ENCODE data around the gene SGPP2. TPM values are rescaled to one million over a fixed set of nuclear protein-coding genes. Genes with fewer than 3 reads are reported as not detected.
"Not testable (repeated sequence)": the region's sequence is repeated elsewhere in the genome, so short reads cannot be mapped to it uniquely, and the experiment has no call there.

The SGPP2 gene
- total RNA-seq, 5 donors from 2014 or later (not counting 1 experiment from before 2014, with no cell fraction given), result 2.2 to 4.0 (median 3.3) TPM

- Histone ChIP-seq H3K9me3 (no peaks in the 10 kb centered on the region), H3K4me1 (ENCODE audit: control insufficient read depth in 1 of 2, extremely low read depth in 1 of 2, insufficient read depth in 2 of 2, low read length in 2 of 2) (no peaks in the 10 kb centered on the region), H3K27ac (ENCODE audit: low read length) (no peak overlapping the region), H3K36me3 (ENCODE audit: control insufficient read depth in 2 of 2, extremely low read depth in 1 of 2, insufficient read depth in 1 of 2, low read length in 1 of 2) (no peaks in the 10 kb centered on the region), H3K27me3 (replicated peaks in 1 of 2; ENCODE audit: control insufficient read depth in 2 of 2, extremely low read depth in 1 of 2, insufficient read depth in 2 of 2, low read length in 1 of 2) (no peaks in the 10 kb centered on the region), H3K4me3 (ENCODE audit: control insufficient read depth in 1 of 2, extremely low read depth in 1 of 2, low read length in 1 of 2) (no peak overlapping the region)
- peaks cover 1 to 9% (median 8%) of the 10 kb centered on the region in 3 donors for H3K9me3 Mint-ChIP-seq
- WGBS (ENCODE audit: insufficient coverage), result 93% methylated on average over 3 of the region's 9 CpGs
- ChIA-PET POLR2A (no interaction called here), CTCF (no interaction called here)
- peaks cover 0 to 9% (median 0%) of the 10 kb centered on the region in 3 donors for H3K4me1 Mint-ChIP-seq
- no peak for ATAC-seq (replicated peaks in 1 of 4)
- no peak overlapping the region for H3K27ac Mint-ChIP-seq
- H3K27me3 Mint-ChIP-seq, result peaks cover 0 to 3% of the 10 kb centered on the region in 2 donors
- DNase-seq, result no peak
- H3K36me3 Mint-ChIP-seq, result peaks cover 7% of the 10 kb centered on the region
- no peak overlapping the region for H3K4me3 Mint-ChIP-seq
Measured at GRCh38 chr2:222433332-222434173, 9.2 kb downstream of the SGPP2 start.

GRCh38 chr2:222434204-222434603, 9.9 kb downstream of the SGPP2 start:
- Histone ChIP-seq H3K27ac (ENCODE audit: low read length) (no peak overlapping the region), H3K36me3 (ENCODE audit: control insufficient read depth in 2 of 2, extremely low read depth in 1 of 2, insufficient read depth in 1 of 2, low read length in 1 of 2) (no peaks in the 10 kb centered on the region), H3K27me3 (replicated peaks in 1 of 2; ENCODE audit: control insufficient read depth in 2 of 2, extremely low read depth in 1 of 2, insufficient read depth in 2 of 2, low read length in 1 of 2) (no peaks in the 10 kb centered on the region), H3K9me3 (no peaks in the 10 kb centered on the region), H3K4me1 (ENCODE audit: control insufficient read depth in 1 of 2, extremely low read depth in 1 of 2, insufficient read depth in 2 of 2, low read length in 2 of 2) (no peaks in the 10 kb centered on the region), H3K4me3 (ENCODE audit: control insufficient read depth in 1 of 2, extremely low read depth in 1 of 2, low read length in 1 of 2) (no peak overlapping the region)
- H3K4me1 Mint-ChIP-seq, result peaks cover 0 to 9% (median 0%) of the 10 kb centered on the region in 3 donors
- no peak overlapping the region for H3K4me3 Mint-ChIP-seq
- ChIA-PET CTCF (no interaction called here), POLR2A (no interaction called here)
- WGBS (ENCODE audit: insufficient coverage), result no CpG with 5 or more reads among the region's 4 CpGs
- peaks cover 0 to 9% (median 8%) of the 10 kb centered on the region in 3 donors for H3K9me3 Mint-ChIP-seq
- H3K36me3 Mint-ChIP-seq, result peaks cover 7% of the 10 kb centered on the region
- no peak overlapping the region for H3K27ac Mint-ChIP-seq
- ATAC-seq (replicated peaks in 1 of 4), result no peak
- H3K27me3 Mint-ChIP-seq, result peaks cover 0 to 3% of the 10 kb centered on the region in 2 donors
- DNase-seq, result no peak

- POLR2A ChIA-PET; H3K27ac Mint-ChIP-seq; DNase-seq; H3K9me3 ChIP-seq; H3K4me1 Mint-ChIP-seq; H3K27me3 ChIP-seq (replicated peaks in 1 of 2; ENCODE audit: control insufficient read depth in 2 of 2, extremely low read depth in 1 of 2, insufficient read depth in 2 of 2, low read length in 1 of 2); CTCF ChIA-PET; H3K9me3 Mint-ChIP-seq; H3K4me1 ChIP-seq (ENCODE audit: control insufficient read depth in 1 of 2, extremely low read depth in 1 of 2, insufficient read depth in 2 of 2, low read length in 2 of 2); H3K36me3 ChIP-seq (ENCODE audit: control insufficient read depth in 2 of 2, extremely low read depth in 1 of 2, insufficient read depth in 1 of 2, low read length in 1 of 2); H3K27me3 Mint-ChIP-seq; H3K4me3 ChIP-seq (ENCODE audit: control insufficient read depth in 1 of 2, extremely low read depth in 1 of 2, low read length in 1 of 2); H3K27ac ChIP-seq (ENCODE audit: low read length); H3K36me3 Mint-ChIP-seq; H3K4me3 Mint-ChIP-seq; ATAC-seq (replicated peaks in 1 of 4): not testable (repeated sequence)
- 71% methylated on average over 1 of the region's 6 CpGs for WGBS (ENCODE audit: insufficient coverage)
Measured at GRCh38 chr2:222435400-222436039, 11.2 kb downstream of the SGPP2 start.

- H3K4me1 Mint-ChIP-seq, result peaks cover 0 to 9% (median 0%) of the 10 kb centered on the region in 3 donors
- no peaks in the 10 kb centered on the region for H3K36me3 ChIP-seq (ENCODE audit: control insufficient read depth in 2 of 2, extremely low read depth in 1 of 2, insufficient read depth in 1 of 2, low read length in 1 of 2)
- H3K4me3 Mint-ChIP-seq, result no peak overlapping the region
- H3K36me3 Mint-ChIP-seq, result peaks cover 3% of the 10 kb centered on the region
- ChIA-PET POLR2A (no interaction called here), CTCF (no interaction called here)
- WGBS (ENCODE audit: insufficient coverage), result no CpG with 5 or more reads among the region's 2 CpGs
- H3K27me3 ChIP-seq (replicated peaks in 1 of 2; ENCODE audit: control insufficient read depth in 2 of 2, extremely low read depth in 1 of 2, insufficient read depth in 2 of 2, low read length in 1 of 2), result peaks cover 0 to 2% of the 10 kb centered on the region in 2 experiments
- no peaks in the 10 kb centered on the region for H3K4me1 ChIP-seq (ENCODE audit: control insufficient read depth in 1 of 2, extremely low read depth in 1 of 2, insufficient read depth in 2 of 2, low read length in 2 of 2)
- H3K27ac ChIP-seq (ENCODE audit: low read length), result no peak overlapping the region
- H3K27ac Mint-ChIP-seq, result no peak overlapping the region
- peaks cover 0 to 5% (median 0%) of the 10 kb centered on the region in 3 donors for H3K9me3 Mint-ChIP-seq
- H3K4me3 ChIP-seq (ENCODE audit: control insufficient read depth in 1 of 2, extremely low read depth in 1 of 2, low read length in 1 of 2), result no peak overlapping the region
- no peak for DNase-seq
- H3K27me3 Mint-ChIP-seq, result peaks cover 0 to 3% of the 10 kb centered on the region in 2 donors
- H3K9me3 ChIP-seq, result no peaks in the 10 kb centered on the region
- ATAC-seq (replicated peaks in 1 of 4), result no peak
Measured at GRCh38 chr2:222436040-222436413, 11.7 kb downstream of the SGPP2 start.

- ChIA-PET POLR2A (no interaction called here), CTCF (no interaction called here)
- no peak overlapping the region for H3K27ac ChIP-seq (ENCODE audit: low read length)
- Mint-ChIP-seq H3K4me3 (no peak overlapping the region), H3K27ac (no peak overlapping the region), H3K4me1 (no peaks in the 10 kb centered on the region), H3K9me3 (peaks cover 0 to 5% (median 0%) of the 10 kb centered on the region in 3 donors), H3K36me3 (peaks cover 3% of the 10 kb centered on the region), H3K27me3 (peaks cover 2 to 7% of the 10 kb centered on the region in 2 donors)
- H3K9me3 ChIP-seq, result no peaks in the 10 kb centered on the region
- H3K4me3 ChIP-seq (ENCODE audit: control insufficient read depth in 1 of 2, extremely low read depth in 1 of 2, low read length in 1 of 2), result no peak overlapping the region
- ATAC-seq (replicated peaks in 1 of 4), result no peak
- peaks cover 0 to 2% of the 10 kb centered on the region in 2 experiments for H3K27me3 ChIP-seq (replicated peaks in 1 of 2; ENCODE audit: control insufficient read depth in 2 of 2, extremely low read depth in 1 of 2, insufficient read depth in 2 of 2, low read length in 1 of 2)
- no CpG with 5 or more reads among the region's 1 CpG for WGBS (ENCODE audit: insufficient coverage)
- no peaks in the 10 kb centered on the region for H3K4me1 ChIP-seq (ENCODE audit: control insufficient read depth in 1 of 2, extremely low read depth in 1 of 2, insufficient read depth in 2 of 2, low read length in 2 of 2)
- no peaks in the 10 kb centered on the region for H3K36me3 ChIP-seq (ENCODE audit: control insufficient read depth in 2 of 2, extremely low read depth in 1 of 2, insufficient read depth in 1 of 2, low read length in 1 of 2)
- DNase-seq, result no peak
Measured at GRCh38 chr2:222439692-222440091, 15.3 kb downstream of the SGPP2 start.

- no peak for ATAC-seq (replicated peaks in 1 of 4)
- Mint-ChIP-seq H3K27ac (no peak overlapping the region), H3K4me1 (no peaks in the 10 kb centered on the region), H3K9me3 (peaks cover 0 to 7% (median 0%) of the 10 kb centered on the region in 3 donors), H3K27me3 (peaks cover 2 to 10% of the 10 kb centered on the region in 2 donors), H3K4me3 (no peak overlapping the region), H3K36me3 (peaks cover 3% of the 10 kb centered on the region)
- ChIA-PET POLR2A (no interaction called here), CTCF (no interaction called here)
- Histone ChIP-seq H3K36me3 (ENCODE audit: control insufficient read depth in 2 of 2, extremely low read depth in 1 of 2, insufficient read depth in 1 of 2, low read length in 1 of 2) (no peaks in the 10 kb centered on the region), H3K4me3 (ENCODE audit: control insufficient read depth in 1 of 2, extremely low read depth in 1 of 2, low read length in 1 of 2) (no peak overlapping the region), H3K27ac (ENCODE audit: low read length) (no peak overlapping the region), H3K9me3 (no peaks in the 10 kb centered on the region), H3K4me1 (ENCODE audit: control insufficient read depth in 1 of 2, extremely low read depth in 1 of 2, insufficient read depth in 2 of 2, low read length in 2 of 2) (no peaks in the 10 kb centered on the region), H3K27me3 (replicated peaks in 1 of 2; ENCODE audit: control insufficient read depth in 2 of 2, extremely low read depth in 1 of 2, insufficient read depth in 2 of 2, low read length in 1 of 2) (peaks cover 2% of the 10 kb centered on the region in 2 experiments)
- 90% methylated on average over 2 of the region's 4 CpGs for WGBS (ENCODE audit: insufficient coverage)
- DNase-seq, result no peak
Measured at GRCh38 chr2:222440673-222441422, 16.5 kb downstream of the SGPP2 start.
